Measurements from ENCODE around the gene TROAP. TPM values are rescaled to one million over a fixed set of nuclear protein-coding genes. Genes with fewer than 3 reads are reported as not detected.

TROAP gene
- total RNA-seq, 1 experiment from 2014 or later = 65.3 TPM

GRCh38 chr12:49342914-49343731 is 20.1 kb downstream of the TROAP start:
- no peak for DNase-seq (ENCODE audit: low spot score)

- no peak for DNase-seq (ENCODE audit: low spot score)
Measured at GRCh38 chr12:49344486-49345050, 21.5 kb downstream of the TROAP start.

DNA sequence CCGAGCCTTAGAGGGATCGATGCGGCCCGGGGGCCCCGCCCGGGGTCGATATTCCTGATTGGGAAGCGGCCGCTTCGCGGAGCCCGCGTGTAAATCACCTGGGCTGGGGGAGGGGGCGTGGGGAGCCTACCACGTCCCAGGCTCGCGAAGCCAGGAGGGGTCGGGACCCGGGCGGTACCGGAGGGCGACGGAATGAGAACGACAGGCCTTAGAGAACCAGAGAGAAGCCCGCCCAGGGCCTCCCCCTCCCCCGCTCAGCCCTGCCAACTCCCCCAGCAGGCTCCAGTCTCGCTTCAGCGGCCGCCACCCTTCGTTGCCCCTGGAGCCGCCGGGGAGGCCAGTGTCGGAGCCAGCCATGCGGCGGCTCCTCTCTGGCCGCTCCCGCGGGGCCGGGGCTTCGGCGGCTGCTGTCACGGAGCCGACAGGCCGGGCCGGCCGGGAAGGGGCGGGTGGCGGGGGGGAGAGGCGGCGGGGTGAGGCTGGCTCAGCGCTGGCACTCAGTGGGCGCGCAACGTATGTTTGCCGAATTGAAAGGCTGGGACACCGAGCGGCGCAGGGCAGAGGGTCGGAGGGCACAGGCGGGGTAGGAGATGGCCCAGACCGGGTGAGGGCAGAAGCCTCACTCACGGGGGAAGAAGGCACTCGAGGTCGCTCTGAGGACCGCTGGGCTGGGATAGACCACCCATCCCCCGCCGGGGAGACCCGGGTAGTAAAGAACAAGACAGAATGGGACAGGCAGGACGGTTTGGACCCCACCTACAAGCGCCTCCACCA is 22.2 kb downstream of the TROAP start:
- no peak for DNase-seq (ENCODE audit: low spot score)

DNA sequence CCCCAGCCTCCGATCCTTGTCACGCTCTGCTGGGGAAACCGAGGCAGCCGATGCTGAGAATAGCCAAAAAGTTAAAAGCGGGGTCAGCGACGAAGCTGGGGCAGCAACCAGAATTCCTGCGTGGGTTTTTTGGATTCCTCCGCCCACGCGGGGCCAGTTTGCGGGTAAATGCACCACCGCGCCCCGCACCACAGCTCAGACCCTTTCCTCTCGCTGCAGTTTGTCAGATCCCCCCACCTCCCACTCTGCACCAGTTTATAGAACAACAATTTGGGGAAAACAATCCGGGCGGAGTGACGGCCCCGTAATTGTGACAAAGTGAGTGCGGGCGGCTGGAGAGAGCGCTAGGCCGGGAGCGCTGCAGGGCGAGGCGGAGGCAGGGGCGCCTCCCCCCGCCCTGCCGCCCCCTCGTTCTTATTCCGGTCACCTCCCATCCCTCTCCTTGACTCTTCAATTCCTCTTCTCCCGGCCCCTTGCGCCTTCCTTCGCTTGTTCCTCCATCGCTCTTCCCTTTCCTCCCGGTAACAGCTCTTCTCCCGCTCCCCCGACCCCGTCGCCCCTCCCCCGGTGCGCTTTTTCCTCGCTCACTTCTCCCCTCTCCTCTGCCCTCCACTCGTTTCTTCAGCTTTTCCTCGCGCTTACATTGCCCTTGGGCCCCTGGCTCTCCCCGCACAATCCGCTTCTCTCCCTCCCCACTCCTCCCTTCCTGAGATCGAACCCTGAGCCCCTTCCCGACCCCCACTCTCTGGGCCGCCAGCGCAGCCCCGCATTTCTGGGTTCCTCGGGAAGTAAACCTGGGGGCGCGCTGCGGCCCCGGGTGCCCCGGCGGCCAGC is 23.0 kb downstream of the TROAP start:
- DNase-seq (ENCODE audit: low spot score) = no peak

GRCh38 chr12:49346659-49347310 is 23.7 kb downstream of the TROAP start, which contains the start of gene DNAJC22:
TSS of gene DNAJC22 (plus strand) at chr12:49346888. CDS start at chr12:49348873, 1,985 bp downstream.
- peak; percentile 28 for DNase-seq (ENCODE audit: low spot score)

DNA sequence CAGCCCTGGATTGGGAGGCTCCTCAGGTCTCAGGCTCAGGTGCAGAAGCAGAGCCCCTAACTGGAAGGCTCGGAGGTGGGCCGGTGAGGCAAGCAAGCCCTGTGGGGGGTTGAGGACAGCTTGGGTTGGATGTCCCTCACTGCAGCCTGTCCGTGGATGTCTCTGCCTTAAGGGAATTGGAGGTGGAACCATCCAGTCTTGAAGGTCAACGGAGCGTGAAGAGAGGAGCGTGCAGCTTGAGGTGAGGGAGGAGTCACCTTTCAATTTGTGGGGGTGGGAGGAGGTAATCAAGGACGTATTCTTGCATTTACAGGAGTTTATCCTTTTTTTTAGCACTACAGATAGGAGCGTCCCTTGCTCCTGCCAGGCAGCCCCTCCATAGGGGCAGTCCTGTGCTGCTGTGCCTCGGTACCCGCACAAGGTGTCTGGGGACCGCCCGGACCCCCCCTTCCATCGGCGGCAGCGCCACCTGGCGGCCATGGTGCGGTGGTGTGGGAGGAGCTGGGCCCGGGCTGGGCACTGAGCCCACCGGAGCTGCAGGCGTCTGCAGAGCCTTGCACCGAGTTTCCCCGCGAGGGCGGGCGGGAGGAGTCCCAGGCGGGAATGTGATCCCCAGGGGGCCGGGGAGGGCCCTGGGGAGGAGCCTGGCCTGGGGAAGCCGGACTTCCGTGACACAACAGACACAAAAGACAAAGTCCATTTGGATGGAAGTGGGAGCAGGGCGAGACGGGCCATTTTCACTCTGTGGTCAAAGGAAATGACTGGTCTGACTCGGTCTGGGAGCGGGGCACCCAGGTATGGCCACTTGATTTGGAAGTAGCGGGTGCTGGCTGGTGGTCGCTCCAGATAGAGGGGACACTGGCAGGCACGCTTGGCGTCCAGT is 24.5 kb downstream of the TROAP start:
- peak; percentile 87 for DNase-seq (ENCODE audit: low spot score)

- DNase-seq (ENCODE audit: low spot score) = no peak
Measured at GRCh38 chr12:49348781-49349180, 25.7 kb downstream of the TROAP start.

DNA sequence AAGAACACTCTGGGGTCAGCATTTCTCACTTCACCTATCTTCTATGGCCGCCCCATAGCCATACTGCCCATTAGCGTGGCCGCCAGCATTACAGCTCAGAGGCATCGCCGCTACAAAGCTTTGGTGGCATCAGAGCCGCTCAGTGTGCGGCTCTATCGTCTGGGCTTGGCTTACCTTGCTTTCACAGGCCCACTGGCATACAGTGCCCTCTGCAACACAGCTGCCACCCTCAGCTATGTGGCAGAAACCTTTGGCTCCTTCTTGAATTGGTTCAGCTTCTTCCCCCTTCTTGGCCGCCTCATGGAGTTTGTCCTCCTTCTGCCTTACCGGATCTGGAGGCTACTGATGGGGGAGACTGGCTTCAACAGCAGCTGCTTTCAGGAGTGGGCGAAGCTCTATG is 26.2 kb downstream of the TROAP start:
- no peak for DNase-seq (ENCODE audit: low spot score)

DNA sequence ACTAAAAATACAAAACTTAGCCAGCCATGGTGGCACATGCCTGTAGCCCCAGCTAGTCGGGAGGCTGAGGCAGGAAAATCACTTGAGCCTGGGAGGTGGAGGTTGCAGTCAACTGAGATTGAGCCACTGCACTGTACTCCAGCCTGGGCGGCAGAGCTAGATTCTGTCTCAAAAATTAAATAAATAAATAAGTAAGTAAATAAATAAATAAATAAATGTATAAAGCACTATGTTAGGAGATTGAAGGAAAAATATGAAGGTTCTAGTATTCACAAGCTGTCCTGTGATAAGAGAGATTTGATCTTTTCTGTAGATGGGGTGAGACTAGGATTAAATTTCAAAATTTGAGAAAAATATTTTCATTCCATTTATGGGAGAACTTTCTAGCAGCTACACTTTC is 29.3 kb downstream of the TROAP start:
- DNase-seq (ENCODE audit: low spot score) = no peak

- no peak for DNase-seq (ENCODE audit: low spot score)
Measured at GRCh38 chr12:49355913-49356312, 32.9 kb downstream of the TROAP start.

- DNase-seq (ENCODE audit: low spot score) = peak; percentile 72
Measured at GRCh38 chr12:49357103-49357678, 34.1 kb downstream of the TROAP start.

- peak; percentile 89 for DNase-seq (ENCODE audit: low spot score)
Measured at GRCh38 chr12:49358483-49359141, 35.6 kb downstream of the TROAP start.

- DNase-seq (ENCODE audit: low spot score) = no peak
Measured at GRCh38 chr12:49359671-49360070, 36.6 kb downstream of the TROAP start.

- no peak for DNase-seq (ENCODE audit: low spot score)
Measured at GRCh38 chr12:49362077-49362476, 39.0 kb downstream of the TROAP start.

DNA sequence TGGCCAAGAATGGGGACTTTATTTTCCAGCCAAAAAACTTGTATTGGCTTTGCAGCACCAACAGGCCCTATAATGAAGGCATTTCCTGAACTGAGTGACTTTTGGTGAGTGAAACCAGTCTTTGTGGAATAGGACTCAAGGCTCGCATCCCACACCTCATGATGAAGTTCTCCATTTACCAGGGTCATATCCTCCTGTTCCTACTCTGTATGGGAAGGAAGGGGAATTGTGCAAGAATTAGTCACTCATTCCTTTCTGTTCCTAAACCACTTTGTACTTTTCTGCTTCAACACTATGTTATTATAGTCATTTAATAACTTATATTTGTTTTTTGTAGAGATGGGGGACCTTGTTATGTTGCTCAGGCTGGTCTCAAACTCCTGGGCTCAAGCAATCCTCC is 41.9 kb downstream of the TROAP start:
- DNase-seq (ENCODE audit: low spot score) = no peak

- no peak for DNase-seq (ENCODE audit: low spot score)
Measured at GRCh38 chr12:49365542-49365941, 42.5 kb downstream of the TROAP start.

GRCh38 chr12:49366096-49366651 is 43.1 kb downstream of the TROAP start:
- DNase-seq (ENCODE audit: low spot score) = no peak

DNA sequence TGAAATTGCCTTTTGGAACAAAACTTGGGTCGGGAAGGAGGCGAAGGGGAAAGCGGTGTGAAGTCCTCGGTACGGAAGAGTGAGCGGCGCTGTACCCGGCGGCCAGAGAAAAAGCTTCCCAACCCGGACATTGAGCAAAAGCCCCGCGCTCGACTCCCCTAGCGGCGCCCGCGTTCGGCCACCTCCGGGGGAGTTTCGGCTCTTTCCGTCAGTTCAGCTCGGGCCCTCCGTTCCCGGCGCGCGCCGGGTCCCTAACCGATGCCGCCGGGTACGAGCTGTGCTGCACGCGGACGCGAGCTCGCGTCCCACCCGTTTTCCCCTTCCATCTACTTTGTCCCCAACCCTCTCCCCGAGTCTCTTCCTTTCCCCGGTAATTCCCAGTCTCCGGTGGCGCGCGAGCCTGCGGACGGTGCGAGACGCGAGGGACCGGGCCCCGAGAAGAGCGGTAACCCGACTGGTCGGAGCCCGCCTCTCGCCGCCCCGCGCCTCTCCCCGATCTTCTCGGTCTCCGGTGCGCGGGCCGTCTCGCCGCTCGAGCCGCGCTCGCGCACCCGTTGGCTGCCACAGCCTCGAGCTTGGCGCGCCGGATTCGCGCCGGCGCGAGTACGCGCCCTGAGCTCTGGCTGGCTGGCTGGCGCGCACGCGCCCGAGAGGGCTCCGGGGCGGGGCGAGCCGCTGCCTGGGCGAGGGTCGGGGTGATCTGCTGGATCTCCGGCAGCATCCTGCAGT is 43.8 kb downstream of the TROAP start:
- DNase-seq (ENCODE audit: low spot score) = peak; percentile 91

Data from HT-29 (cell line).